PC-9 (cell line): ENCODE measurements around the gene HCCS. TPM values are rescaled to one million over a fixed set of nuclear protein-coding genes. Genes with fewer than 3 reads are reported as not detected.

Source experiments
- BruUV-seq: library from RNA; stranded (reverse); fragments of 400-500 nt; replicated peaks from 2 replicates; lab custom pipeline; 2021; lab: Mats Ljungman, UMichigan
- CTCF ChIA-PET: fragments of 300-600 bp; sonication (Branson Sonifier 250); formaldehyde crosslinking; loops from one replicate; lab custom pipeline; 2022; ENCODE audit warnings: antibody characterized with exemption; lab: Charles Lee
- POLR2A ChIA-PET: fragments of 300-600 bp; sonication (Branson Sonifier 250); formaldehyde crosslinking; loops from one replicate; lab custom pipeline; 2022; ENCODE audit warnings: antibody characterized with exemption; ENCODE audit not compliant: unreplicated experiment; lab: Charles Lee
- DNase-seq, 2 experiments: peaks; one replicate each; pipeline versions ENCODE4 v3.0.0 to v3.0.0-alpha.2; 2015 to 2022; ENCODE audit warnings: mixed read lengths in 1 of 2
- H2AFZ ChIP-seq: fragments of 200-600 bp; sonication (generic); 2 replicates; pipeline ENCODE4 v1.8.1; 2017; ENCODE audit warnings: antibody characterized with exemption
- H3F3A ChIP-seq: fragments of 200-600 bp; sonication (generic); 2 replicates; pipeline ENCODE4 v1.8.1; 2017; ENCODE audit warnings: antibody characterized with exemption, mild to moderate bottlenecking, low read depth; ENCODE audit not compliant: insufficient read depth
- H3K27ac ChIP-seq: fragments of 200-600 bp; sonication (generic); 2 replicates; pipeline ENCODE4 v1.6.1; 2016; ENCODE audit warnings: mixed run types
- H3K27me3 ChIP-seq: fragments of 200-600 bp; sonication (generic); 2 replicates; pipeline ENCODE4 v1.6.1; 2016; ENCODE audit warnings: low read depth, mixed run types; ENCODE audit not compliant: insufficient read depth
- H3K36me3 ChIP-seq: fragments of 200-600 bp; sonication (generic); 2 replicates; pipeline ENCODE4 v1.6.1; 2016; ENCODE audit warnings: low read depth, mixed run types
- H3K4me1 ChIP-seq: fragments of 200-600 bp; sonication (generic); replicated peaks from 2 replicates; pipeline ENCODE4 v1.6.1; 2016; ENCODE audit warnings: mixed run types; ENCODE audit not compliant: insufficient read depth
- H3K4me2 ChIP-seq: fragments of 200-600 bp; sonication (generic); 2 replicates; pipeline ENCODE4 v1.6.1; 2017; ENCODE audit warnings: mixed run types
- H3K4me3 ChIP-seq: fragments of 200-600 bp; sonication (generic); 2 replicates; pipeline ENCODE4 v1.6.1; 2016; ENCODE audit warnings: mixed run types
- H3K79me2 ChIP-seq: fragments of 200-600 bp; sonication (generic); 2 replicates; pipeline ENCODE4 v1.6.1; 2017; ENCODE audit warnings: low read depth, mixed run types
- H3K9me2 ChIP-seq: fragments of 200-600 bp; sonication (generic); 2 replicates; pipeline ENCODE4 v1.8.1; 2017; ENCODE audit warnings: mild to moderate bottlenecking; ENCODE audit not compliant: insufficient read depth
- H3K9me3 ChIP-seq: fragments of 200-600 bp; sonication (generic); 2 replicates; pipeline ENCODE4 v1.8.1; 2016; ENCODE audit warnings: low read depth; ENCODE audit not compliant: insufficient read depth
- H4K20me1 ChIP-seq: fragments of 200-600 bp; sonication (generic); 2 replicates; pipeline ENCODE4 v1.8.1; 2017; ENCODE audit not compliant: insufficient read depth
- EZH2 ChIP-seq: fragments of 200-600 bp; sonication (generic); IDR thresholded peaks from 2 replicates; pipeline ENCODE4 v1.8.0; 2017; ENCODE audit warnings: antibody characterized with exemption, low read depth
- intact Hi-C: fragments of 100-400 bp; cut with micrococcal nuclease; formaldehyde crosslinking; loops from one replicate; pipeline ENCODE4 v1.10.0; 2022; ENCODE audit not compliant: unreplicated experiment
- total RNA-seq: library from RNA; stranded (reverse); gene quantifications from 2 replicates; pipeline ENCODE4 v1.2.3, GENCODE V29; 2021
- TF ChIP-seq, protein P1 (sequence below): fragments of 200-600 bp; sonication (generic); conservative IDR thresholded peaks from 2 replicates; pipeline ENCODE4 v1.6.1; 2017; ENCODE audit warnings: mixed run types, antibody characterized with exemption, mild to moderate bottlenecking, moderate library complexity

The HCCS gene
- total RNA-seq, 1 experiment from 2014 or later, result 38.5 TPM

- BruUV-seq, result TSS peak; percentile 57
- Histone ChIP-seq H3F3A (0 out of 2 replicates have a peak, but pooled peaks cover 3% of the 10 kb centered on the region), H3K4me2 (peak overlapping the region; percentile 97), H3K27ac (peak overlapping the region; percentile 75), H3K79me2 (peaks cover 34% of the 10 kb centered on the region), H2AFZ (no peak overlapping the region), H3K27me3 (no peaks in the 10 kb centered on the region), H3K9me3 (no peaks in the 10 kb centered on the region), H3K36me3 (peaks cover 2% of the 10 kb centered on the region; the same call in 1 of the 2 replicates), H3K4me3 (peak overlapping the region; percentile 94), H4K20me1 (peaks cover 25% of the 10 kb centered on the region; the same call in 1 of the 2 replicates), H3K9me2 (no peaks in the 10 kb centered on the region), H3K4me1 (peaks cover 10% of the 10 kb centered on the region; the same call in 1 of the 2 replicates)
- no peak for DNase-seq
- ChIA-PET CTCF (interaction anchor here (0.6 kb wide), 1 partner anchor 922 kb away, joined by 3 read pairs; no protein-coding TSS in a partner anchor), POLR2A (no interaction called here)
- intact Hi-C loops, result loop anchor here (5.0 kb wide), 1 partner anchor 280 kb away; no protein-coding TSS in a partner anchor
- TF ChIP-seq, protein P1, sequence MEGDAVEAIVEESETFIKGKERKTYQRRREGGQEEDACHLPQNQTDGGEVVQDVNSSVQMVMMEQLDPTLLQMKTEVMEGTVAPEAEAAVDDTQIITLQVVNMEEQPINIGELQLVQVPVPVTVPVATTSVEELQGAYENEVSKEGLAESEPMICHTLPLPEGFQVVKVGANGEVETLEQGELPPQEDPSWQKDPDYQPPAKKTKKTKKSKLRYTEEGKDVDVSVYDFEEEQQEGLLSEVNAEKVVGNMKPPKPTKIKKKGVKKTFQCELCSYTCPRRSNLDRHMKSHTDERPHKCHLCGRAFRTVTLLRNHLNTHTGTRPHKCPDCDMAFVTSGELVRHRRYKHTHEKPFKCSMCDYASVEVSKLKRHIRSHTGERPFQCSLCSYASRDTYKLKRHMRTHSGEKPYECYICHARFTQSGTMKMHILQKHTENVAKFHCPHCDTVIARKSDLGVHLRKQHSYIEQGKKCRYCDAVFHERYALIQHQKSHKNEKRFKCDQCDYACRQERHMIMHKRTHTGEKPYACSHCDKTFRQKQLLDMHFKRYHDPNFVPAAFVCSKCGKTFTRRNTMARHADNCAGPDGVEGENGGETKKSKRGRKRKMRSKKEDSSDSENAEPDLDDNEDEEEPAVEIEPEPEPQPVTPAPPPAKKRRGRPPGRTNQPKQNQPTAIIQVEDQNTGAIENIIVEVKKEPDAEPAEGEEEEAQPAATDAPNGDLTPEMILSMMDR, result 0 out of 2 replicates have a peak, but pooled peaks have one; percentile 6
- no peak for TF ChIP-seq EZH2
These were observed 815 bp downstream of the HCCS start for GRCh38 chrX:11111947-11112346.

GRCh38 chrX:11113731-11114130 is 2.6 kb downstream of the HCCS start:
- no TSS peak for BruUV-seq
- CTCF ChIA-PET, result no interaction called here
- no peak overlapping the region for H3K4me3 ChIP-seq

GRCh38 chrX:11117745-11118144 is 6.6 kb downstream of the HCCS start:
- POLR2A ChIA-PET, result no interaction called here
- Histone ChIP-seq H3K36me3 (peaks cover 4% of the 10 kb centered on the region), H3K27ac (no peak overlapping the region), H3K79me2 (peaks cover 19% of the 10 kb centered on the region), H3K4me2 (no peak overlapping the region), H4K20me1 (peaks cover 17% of the 10 kb centered on the region; the same call in 1 of the 2 replicates), H3F3A (0 out of 2 replicates have a peak, but pooled peaks cover 3% of the 10 kb centered on the region), H3K9me3 (no peaks in the 10 kb centered on the region), H3K4me1 (0 out of 2 replicates have a peak, but pooled peaks cover under 1% of the 10 kb centered on the region), H3K4me3 (no peak overlapping the region), H3K27me3 (no peaks in the 10 kb centered on the region), H2AFZ (no peak overlapping the region), H3K9me2 (no peaks in the 10 kb centered on the region)
- BruUV-seq, result no TSS peak
- DNase-seq, result no peak
- CTCF ChIA-PET, result no interaction called here
- TF ChIP-seq EZH2, result no peak
- TF ChIP-seq, protein P1, result no peak
- intact Hi-C loops, result no loop called here

More at GRCh38 chrX:11113731-11114130, 2.6 kb downstream of the HCCS start:
- Histone ChIP-seq H3K9me2 (no peaks in the 10 kb centered on the region), H3K9me3 (no peaks in the 10 kb centered on the region), H4K20me1 (peaks cover 25% of the 10 kb centered on the region; the same call in 1 of the 2 replicates), H3K27me3 (no peaks in the 10 kb centered on the region), H3K4me2 (no peak overlapping the region), H3K4me1 (peaks cover 10% of the 10 kb centered on the region; the same call in 1 of the 2 replicates), H3K36me3 (peaks cover 4% of the 10 kb centered on the region; the same call in 1 of the 2 replicates), H3K79me2 (peaks cover 34% of the 10 kb centered on the region), H2AFZ (no peak overlapping the region), H3F3A (0 out of 2 replicates have a peak, but pooled peaks cover 3% of the 10 kb centered on the region), H3K27ac (no peak overlapping the region)
- intact Hi-C loops, result loop anchor here (5.0 kb wide), 1 partner anchor 281 kb away; no protein-coding TSS in a partner anchor
- TF ChIP-seq EZH2, result no peak
- TF ChIP-seq, protein P1, result no peak
- POLR2A ChIA-PET, result no interaction called here
- no peak for DNase-seq
